ENCODE data around the gene TMEM132D.

Gene TMEM132D

DNA sequence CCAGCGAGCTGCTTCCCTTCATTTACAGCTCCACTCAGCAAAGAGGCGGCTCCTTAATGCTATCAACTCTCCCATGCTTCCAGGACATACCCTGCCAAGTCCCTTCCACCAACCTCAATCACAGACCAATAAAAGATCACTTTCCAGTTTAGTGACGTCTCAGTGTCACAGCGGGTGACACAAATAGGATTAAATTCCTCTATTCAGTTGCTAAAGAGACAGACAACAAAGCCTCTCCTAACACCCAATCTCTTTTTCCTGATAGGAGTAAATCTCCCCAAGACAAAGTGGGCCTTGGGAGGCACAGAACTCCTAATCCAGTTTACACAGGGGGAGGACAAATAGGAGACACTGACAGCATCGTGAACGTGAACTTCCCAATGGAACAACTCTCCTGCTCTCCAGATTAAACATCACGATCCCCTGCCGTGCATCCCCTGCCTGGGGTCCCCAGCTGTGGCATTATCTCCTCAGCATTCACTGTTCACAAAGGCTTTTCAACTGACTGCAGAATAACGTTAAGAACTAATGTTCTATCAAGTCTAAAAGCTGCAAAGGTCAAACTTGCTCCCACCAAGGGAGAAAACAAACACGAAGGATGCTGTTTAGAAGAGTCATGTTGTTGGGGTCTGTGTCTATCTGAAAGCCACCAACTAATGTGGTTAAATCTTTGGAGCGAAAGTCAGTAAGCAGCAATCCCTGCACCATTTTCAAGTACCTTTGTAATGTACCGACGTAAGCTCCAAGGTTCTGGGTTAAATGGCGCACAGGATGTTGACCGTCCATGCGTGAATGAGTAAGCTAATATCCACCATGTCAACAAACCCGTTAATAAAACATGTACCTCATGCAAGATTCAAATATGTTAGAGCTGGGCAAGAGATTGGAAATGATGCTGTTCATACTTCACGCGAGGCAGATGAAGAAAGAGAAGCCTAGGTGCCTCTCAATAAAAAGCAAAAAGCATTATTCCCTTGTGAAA lies 31.5 kb downstream of the TMEM132D start:
- no peak for DNase-seq

DNA sequence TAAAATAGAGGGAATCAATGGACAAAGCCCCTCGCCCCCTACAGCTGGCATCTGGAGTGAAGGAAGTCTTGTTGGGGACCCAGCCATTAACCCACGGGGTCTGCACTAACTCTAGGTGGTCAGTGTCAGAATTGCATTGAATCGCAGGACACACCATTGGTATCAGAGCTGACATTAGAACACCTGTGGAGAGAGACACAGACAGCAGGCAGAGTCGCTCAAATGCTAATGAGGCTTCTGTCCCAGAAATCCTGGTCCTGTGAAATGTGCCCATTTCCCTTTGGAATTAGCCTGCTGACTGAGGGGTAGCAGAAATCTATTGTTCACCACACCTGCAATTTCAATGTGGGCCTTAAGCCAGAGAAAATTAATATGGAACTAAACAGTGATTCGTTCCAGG lies 33.0 kb downstream of the TMEM132D start:
- DNase-seq = no peak

DNA sequence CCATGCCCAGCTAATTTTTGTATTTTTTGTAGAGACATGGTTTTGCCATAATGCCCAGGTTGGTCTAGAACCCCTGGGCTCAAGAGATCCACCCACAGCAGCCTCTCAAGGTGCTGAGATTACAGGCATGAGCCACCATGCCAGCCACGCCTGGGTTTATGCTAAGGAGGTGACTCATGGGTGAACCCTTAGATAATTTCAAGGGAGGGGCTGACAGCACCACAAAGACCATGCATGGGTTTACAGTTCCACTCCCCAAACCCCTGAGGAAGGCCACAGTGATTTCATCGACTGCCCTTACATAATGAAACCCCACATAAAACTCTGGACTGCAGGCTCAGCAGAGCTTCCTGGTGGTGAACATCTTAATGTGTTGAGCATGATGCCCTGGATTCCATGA lies 33.7 kb downstream of the TMEM132D start:
- DNase-seq = no peak

GRCh38 chr12:129868575-129868974 lies 35.2 kb downstream of the TMEM132D start:
- no peak for DNase-seq

DNA sequence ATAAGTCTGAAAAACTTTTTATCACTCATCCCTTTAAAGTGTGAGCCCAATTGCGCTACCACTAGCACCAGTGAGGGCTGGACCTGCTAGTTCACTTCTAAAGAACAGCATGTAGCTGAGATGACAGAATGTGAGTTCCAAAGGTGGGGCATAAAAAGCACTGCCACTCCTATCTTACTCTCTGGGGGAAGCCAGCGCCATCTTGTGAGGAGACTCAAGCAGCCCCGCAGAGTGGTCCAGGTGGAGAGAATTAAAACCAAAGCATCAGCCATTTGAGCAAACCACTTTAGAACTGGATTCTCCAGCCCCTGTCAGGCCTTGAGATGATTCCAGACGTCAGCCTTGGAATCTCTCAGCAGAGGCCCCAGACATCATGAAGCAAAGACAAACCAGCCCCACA lies 39.9 kb downstream of the TMEM132D start:
- no peak for DNase-seq

DNA sequence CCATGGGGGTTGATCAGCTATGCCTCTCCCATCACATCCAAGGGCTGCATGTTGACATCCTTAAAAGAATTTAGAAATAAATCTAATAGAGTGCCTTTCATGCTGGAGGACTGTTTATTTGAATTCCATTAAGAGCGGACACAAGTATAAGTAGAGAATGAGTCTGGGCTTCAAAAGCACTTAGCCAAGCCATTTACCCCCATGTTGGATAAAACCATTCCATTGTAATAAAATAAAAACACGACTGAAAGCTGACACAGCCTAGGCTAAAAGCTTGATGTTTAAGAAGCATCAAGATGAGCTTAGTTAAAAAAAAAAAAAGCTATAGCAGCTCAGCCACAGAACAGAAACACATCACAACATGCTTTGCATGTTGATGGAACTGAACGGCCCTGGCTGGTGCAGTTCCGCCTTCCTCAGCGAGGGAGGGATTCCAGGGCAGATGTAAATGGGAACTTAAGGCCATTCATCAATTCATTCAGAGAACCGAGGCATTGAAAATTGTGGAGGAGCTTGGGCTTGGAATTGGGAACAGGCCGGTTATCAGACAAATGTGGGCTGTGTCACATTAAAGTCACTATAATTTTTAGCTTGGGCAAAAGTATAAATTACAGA lies 41.2 kb downstream of the TMEM132D start:
- no peak for DNase-seq

- no peak for DNase-seq
Measured at GRCh38 chr12:129861951-129862350, 41.9 kb downstream of the TMEM132D start.

DNA sequence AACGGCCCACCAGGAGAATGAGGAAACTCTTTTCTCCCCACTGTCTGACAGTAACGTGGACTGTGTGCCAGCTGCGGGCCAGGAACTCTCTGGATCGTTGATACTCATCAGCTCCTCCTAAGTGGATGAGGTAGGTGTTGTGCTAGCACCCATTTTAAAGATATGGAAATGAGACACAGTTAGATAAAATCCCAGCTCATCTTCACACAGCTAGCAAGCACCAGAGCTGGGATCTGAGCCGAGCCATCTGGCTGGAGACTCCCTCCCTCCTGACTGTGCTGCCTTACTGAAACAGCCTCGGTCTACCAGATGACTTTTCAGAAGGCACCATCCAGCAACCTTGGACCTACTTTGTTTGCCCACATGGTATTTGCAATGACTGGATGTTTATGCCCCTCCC lies 49.2 kb downstream of the TMEM132D start:
- no peak for DNase-seq

DNA sequence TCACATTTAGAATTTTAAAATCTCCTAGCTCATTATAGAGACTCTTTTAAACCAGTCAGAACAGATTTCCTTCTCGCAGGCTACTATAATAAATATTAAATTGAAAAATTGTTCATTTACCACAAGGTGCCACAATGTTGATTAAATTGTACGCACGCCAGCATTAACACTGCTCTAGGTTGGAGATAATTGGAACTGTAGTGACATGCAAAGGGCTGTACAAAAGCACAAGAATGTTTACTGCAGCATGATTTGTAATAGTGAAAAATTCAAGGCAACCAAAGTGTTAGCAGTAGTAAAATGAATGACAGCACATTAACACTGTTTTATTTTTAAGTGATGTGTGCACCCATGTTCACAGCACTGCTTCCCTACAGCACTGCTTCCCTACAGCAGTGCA lies 52.5 kb downstream of the TMEM132D start:
- DNase-seq = no peak

- DNase-seq = no peak
Measured at GRCh38 chr12:129848876-129849275, 54.9 kb downstream of the TMEM132D start.

DNA sequence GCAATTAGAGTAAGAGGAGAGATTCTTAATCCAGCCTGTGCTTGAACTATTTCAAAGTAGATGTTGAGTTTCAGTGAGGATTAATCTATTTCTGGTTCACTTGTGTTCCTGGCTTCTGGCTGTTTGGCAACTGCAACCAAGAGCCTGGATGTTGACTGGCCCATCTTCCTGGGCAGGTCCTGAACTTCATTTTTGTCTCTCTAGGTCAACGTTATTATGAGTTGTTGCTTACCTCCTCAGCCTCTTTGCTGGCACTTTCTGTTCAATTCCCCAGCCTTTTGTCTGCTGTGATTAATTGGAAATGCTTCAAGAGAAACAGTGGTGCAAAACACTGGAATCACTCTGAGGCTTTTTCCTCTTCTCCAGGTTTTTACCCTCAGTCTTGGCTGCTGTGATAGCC lies 56.8 kb downstream of the TMEM132D start:
- no peak for DNase-seq

DNA sequence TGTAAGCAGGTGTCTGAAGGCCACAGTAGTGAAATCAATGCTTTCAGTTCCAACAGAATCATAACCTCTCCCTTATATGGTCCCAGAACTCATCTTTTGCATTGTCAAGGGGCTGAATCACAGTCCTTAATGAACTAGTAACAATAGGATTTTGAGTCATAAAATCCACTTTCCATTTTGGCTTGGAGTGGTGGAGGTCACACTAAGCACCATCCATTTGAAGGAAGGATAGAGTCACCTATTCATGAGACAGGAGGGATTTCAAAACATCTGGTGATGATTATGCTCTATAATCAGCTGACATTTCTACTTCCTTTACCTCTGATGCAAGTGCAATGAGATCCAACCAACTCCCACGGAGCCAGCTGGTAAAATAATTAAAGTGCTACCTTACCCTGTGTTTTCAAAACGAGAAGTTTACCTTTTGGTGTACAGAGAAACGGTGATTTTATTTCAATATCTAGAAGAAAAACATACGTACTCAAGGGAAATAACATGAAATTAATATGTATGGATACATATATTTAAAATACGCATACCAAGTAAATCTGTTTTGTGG lies 59.1 kb downstream of the TMEM132D start:
- DNase-seq = no peak

DNA sequence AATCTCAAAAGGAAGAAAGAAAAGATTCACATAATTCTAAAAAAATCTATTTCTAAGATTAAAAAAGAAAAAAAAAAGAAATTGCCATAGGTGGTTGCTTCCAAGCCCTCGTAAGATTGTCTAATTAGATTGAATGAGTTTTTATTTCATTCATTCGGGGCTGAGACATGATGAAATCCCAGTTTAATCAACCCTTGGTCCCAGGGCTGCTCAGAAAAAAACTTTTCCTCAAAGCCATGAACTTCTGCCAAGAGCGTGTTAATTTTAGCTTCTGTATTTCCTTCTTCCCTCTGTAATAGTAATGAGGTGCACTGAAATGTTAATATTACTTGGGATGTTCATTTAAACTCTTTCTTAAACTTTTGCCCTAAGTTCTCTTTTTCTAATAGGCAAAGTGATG lies 62.6 kb downstream of the TMEM132D start:
- DNase-seq = no peak

- DNase-seq = no peak
Measured at GRCh38 chr12:129840145-129840884, 63.5 kb downstream of the TMEM132D start.

DNA sequence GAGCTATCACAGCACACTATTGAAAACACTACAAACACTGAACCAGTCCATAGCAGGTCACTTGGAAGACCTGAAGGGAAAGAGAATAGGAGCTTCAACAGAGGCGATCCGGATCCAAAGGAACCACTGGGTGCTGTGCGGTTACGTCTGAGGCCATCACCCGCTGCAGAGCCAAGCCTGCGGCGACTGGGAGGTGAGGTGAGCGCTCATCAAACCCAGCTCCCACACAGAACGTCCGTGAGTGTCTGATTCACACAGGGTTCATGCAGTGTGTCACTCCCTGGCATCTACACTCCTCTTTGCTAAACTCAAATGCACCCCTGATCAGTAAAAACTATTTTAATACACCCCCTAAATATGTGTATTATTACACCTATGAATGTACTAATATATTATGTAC lies 64.1 kb downstream of the TMEM132D start:
- no peak for DNase-seq

DNA sequence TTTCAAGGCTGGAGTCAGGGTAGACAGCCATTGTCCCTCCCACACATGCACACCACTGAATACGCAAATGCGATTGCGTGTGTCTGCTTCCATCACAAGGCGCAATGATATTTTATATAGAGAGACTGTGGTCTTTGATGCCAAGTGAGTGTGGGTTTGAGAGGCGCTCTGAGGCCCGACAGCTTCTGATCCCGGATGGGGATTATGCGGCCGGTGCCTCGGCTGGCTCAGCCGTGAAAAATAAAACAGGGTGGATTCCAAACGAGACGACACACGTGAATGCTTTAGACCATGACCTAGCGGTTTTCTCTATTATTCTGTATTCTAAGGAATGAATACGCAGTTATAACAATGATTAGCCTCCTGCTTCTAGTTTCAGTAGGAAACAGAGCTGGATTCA lies 72.5 kb downstream of the TMEM132D start:
- no peak for DNase-seq

- no peak for DNase-seq
Measured at GRCh38 chr12:129830796-129831195, 73.0 kb downstream of the TMEM132D start.

GRCh38 chr12:129827866-129828384 lies 75.9 kb downstream of the TMEM132D start:
- no peak for DNase-seq

DNA sequence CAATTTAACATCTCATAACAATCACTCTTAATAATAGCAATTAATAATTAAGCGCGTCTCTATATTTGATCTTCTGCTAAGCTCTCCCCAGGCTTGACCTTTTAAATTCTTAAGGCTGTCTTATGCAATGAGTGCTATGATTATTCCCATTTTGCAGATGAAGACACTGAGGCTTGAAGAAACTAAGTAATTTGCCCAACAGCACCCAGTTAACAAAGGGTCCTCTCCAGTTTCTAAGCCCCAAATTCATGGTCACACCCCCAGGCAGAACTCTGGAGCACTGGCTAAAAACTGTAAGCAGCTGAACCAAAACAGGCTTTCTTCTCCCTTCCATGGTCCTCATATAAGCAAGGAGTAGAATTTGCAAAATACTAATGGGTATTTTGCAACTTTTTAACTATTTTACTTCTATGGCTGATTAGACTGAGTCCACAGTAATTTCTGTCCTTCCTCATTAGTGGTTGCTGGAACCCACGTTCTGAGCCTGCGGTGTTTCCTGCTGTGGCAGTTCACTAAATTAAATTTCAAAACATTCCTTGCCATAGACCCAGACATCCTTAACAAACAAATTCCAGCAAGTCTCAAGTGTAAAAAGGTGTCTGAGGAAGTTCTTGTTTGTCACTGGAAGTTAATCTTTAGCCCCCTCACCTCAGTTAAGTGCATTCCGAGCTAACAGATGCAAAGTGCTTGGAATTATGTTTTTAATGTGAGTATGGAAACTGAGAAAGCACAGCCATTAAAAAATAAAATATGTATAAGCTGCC lies 76.5 kb downstream of the TMEM132D start:
- no peak for DNase-seq

DNA sequence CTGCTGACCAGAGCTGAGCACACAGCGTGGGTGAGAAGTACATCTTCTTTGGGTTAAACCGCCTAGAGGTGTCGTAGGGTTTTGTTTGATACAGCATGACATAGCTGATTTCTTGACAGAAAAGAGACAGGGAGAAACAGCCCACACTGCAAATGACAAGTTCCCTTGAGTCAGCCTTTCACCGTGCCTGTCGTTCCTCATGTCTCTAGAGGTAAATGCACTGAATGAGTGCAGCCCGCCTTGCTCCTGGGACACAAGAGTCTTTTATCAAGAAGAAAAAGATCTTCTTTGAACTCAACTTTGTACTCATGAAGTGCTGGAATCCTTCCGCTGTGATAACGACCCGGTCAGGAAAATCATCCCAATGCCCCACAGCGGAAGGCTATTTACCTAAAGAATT lies 77.6 kb downstream of the TMEM132D start:
- no peak for DNase-seq

DNA sequence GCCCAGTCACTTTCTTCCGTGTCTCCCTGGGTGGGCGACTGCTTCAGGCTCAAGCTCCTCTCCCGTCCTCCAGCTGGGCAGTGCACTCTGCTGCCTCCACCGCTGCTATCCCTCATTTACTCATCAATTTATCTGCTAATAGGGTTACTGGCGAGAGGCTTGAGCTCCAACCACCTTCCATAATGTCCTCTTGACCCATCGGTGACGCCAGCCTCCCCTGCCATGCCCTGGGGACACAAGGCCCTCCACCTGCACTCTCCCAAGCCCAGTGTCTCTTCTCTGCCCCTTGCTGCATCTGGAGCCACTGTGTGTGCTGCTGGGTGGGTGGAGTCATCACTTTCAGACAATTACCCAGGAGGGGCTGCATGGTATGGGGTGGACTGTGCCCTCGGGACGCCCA lies 78.5 kb downstream of the TMEM132D start:
- no peak for DNase-seq

GRCh38 chr12:129821964-129822363 lies 81.9 kb downstream of the TMEM132D start:
- no peak for DNase-seq

Data from activated CD4-positive, alpha-beta T cell treated with anti-CD3 and anti-CD28 coated beads, Interleukin-2, amount 50 U/mL, for 4 hours (primary cell).